ENCODE measurements around the gene CPNE5.
A peak's percentile ranks its signal among the peaks of the same experiment; 100 is the strongest.
"Not testable (repeated sequence)": the region's sequence is repeated elsewhere in the genome, so short reads cannot be mapped to it uniquely, and the experiment has no call there.

CPNE5 gene

DNA sequence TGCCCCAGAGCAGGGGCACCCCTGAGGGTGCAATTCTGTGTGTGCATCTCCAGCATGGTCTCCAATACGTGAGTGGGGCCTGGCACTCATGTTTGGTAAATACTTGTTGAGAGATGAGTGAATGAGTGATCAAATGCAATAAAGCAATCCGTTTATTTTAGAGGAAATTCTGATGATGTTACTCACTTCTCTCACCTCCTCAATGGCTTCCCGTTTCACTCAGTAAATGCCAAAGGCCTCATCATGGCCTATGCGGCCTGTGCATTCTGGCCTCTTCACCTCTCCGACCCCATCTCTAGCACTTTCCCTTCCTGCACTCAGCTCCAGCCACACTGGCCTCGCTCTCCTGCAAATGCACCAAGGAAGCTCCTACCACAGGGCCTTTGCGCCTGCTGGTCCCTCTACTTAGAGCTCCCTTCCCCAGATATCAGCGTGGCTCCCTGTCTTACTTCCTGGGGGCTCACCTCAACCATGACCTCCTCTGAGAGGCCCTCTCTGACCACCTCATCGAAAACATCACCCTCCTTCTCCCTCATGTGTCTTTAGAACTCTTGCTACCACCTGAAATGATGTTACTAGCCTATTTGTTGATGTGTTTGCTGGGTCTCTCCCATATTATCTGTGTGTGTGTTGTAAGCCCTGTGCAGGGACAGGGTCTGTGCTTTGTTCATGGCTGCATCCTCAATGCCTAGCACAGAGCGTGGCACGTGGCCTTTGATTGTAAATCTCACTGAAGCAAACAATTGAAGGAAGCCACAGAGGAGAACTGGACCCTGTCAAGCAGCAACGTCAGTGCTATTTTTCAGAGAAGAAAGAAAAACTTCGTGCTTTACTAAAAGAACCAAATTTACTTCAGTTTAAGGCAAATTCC is 99.1 kb downstream of the CPNE5 start:
- no peak for DNase-seq

DNA sequence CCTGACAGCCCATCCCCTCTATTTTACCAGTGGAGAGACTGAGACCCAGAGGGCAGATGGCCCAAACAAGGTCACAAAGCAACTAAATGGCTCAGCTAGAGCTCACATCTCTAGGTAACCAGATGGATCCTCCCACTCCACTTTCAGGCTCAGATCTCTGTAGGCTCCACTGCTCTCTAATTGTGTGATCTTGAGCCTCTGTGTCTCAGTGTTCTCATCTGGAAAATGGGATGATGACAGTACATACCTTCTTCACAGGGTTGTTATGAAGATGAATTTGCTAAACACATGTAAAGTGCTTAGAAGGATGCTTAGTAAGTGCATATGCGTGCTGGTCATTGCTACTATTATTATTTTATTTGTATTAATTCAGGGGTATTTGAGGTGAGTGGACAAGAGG is 101.1 kb downstream of the CPNE5 start:
- no peak for DNase-seq

DNA sequence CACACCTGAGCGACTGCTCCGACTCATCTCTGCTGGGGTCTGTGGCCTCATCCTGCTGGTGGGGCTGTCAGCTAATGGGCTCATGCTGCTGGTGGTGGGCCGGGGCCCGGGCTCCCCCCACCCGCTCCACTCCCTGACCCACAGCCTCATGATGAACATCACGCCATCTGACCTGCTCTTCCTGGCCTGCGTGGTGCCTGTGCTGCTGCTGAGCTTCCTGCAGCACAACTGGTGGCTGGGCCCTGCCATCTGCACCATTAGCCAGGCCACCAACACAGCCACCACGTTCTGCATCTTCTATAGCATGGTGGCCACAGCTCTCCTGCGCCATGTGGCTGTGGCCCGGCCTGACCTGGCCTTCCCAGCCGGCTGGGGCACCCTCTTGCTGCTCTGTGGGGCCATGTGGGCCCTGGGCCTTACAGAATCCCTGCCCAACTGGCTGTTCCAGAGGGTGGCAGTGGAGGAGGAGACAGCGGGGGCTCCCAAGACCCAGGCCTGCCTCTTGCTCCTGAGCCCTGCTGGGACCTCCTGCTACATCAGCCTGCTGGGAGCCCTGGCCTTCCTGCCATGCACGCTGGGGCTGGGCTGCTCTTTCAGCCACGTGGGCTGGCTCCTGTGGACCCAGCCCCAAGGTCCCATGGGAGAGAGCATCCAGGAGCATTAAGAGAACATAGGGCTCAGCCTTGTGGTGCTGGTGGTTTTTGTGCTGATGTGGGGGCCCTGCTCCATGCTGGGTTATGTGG is 102.0 kb downstream of the CPNE5 start:
- no peak for DNase-seq

DNA sequence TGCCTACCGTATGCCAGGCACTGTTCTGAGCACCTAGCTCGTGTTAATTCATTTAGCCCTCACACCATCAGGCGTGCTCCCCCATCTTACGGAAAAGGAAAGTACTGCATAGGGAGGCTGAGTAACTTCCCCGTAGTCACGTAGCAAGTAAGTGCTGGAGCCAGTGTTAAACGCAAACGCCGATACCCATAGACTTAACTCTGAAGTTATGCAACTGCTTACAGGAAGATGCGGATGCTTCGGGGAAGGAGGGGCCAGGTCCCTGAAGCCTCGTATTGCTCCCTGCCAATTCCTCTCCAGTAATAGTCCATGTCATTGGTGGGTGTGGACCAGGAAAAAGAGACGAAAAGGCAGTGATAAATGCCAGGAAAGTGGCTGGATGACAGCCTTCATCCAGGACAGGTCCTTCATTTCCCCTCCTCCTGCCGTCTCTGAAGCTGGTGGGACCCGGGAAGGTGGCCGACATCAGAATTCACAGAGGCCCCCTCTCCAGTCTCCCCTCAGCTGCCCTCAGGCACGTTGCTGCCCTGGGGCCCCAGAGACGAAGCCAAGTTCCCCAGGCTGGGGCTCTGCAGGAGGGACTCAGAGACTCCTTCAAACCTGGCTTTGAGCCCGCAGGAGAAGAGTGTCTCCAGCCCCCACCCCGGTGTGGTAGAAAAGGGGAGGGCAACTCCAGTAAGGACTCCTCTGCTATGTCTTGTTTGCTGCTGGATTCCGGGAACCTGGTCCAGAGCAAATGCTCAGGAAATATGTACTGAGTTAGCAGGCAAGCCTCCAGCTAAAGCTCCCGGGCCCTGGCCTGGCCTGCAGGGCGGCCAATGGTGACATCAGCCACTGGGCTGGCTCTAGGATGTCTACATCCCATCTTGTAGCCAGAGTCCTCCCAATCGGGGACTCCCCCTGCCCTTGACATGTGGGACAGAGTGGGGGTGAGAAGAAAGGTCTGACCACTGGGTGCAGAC is 103.9 kb downstream of the CPNE5 start:
- no peak for DNase-seq

- DNase-seq, result no peak
These were observed 104.7 kb downstream of the CPNE5 start for GRCh38 chr6:36734486-36735060.

DNA sequence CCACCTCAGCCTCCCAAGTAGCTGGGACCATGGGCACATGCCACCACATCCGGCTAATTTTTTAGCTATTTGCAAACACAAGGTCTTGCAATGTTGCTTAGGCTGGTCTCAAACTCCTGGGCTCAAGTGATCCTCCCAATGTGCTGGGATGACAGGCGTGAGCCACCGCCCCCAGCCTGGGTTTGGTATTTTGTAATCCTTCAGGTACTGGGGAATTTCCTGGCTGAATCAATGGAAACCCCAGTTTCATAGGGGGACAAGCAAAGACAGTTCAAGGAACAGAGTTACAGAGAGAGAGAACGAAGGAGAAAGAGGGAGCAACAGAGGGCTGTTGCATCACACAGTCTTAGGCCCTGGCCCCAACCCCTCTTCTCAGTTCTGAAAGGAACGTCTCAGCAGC is 105.9 kb downstream of the CPNE5 start:
- no peak for DNase-seq

DNA sequence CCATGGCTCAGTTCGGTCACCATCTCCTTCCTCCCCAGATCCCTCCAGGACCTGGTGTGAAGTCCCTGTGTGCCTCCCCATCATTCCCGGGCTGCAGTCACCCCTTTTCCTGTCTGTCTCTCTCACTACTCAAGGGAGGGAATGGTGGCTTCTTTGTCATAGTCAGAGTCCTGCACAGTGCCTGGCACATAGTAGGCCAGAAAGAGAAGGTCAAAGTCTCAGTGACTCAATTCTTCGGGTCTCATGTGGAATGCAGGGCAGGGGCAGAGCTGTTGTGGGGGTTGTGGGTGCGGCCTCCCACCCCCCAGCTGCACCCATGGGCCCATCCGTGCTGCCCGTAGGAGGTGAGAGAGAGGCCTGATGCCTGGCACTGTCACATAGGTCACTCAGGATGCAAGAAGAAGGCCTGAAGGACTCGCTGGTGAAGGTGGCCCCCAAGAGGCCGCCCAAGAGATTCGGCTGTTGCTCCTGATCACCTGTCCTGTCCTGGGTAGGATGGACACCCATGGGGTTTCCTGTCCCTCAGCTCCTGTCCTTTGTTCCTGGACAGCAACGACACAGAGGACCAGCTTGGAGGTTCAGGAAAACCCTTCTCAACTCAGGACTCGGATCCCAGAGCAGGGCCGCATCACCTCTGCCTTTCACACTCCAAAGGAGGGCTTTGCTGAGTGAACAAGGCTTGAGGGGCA is 107.5 kb downstream of the CPNE5 start:
- no peak for DNase-seq

DNA sequence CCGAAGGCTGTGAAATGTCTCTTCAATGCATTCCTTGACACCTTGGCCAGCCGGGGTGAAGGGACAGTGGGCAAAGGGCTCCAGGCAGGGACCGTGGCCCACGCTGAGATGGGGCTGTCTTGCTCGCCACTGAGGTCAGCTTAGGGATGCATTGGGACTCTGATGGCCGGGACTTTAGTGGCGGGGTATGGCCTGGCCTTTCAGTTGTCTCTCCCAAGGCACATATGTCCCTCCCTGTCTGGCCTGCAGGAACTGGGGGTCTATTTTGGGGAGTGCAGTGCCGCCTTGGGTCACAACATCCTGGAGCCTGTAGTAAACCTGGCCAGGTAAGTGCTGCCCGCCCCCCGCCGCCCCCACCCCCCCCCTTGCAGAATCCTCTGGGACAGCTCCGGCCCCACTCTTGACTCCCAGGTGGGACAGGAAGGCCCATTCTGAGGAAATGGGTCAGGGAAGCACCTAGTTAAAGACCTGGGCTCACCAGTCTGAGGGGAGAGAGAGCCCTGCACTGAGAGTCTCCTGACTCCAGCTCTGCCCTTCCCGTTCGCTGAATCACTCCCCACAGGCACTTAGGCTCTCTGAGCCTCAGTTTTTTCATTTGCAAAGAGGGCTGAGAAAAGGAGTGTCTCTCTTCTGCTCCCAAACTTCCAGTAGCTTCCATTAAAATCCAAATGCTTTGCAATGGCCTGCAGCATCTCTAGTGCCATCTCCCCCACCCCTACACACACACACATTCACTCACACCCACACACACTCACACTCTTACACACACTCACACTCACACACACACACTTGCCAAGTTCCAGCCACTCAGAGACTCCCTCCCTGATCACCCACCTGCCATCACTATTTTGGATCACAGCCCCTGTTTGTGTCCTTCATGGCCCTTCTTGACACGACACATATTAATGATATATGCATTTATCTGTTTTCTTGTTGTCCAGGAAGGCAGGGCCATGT is 108.5 kb downstream of the CPNE5 start:
- DNase-seq, result no peak

GRCh38 chr6:36729161-36729524 is 110.1 kb downstream of the CPNE5 start:
- no peak for DNase-seq

- DNase-seq, result no peak
These were observed 110.7 kb downstream of the CPNE5 start for GRCh38 chr6:36728289-36729160.

GRCh38 chr6:36727505-36728021 is 111.7 kb downstream of the CPNE5 start:
- DNase-seq, result no peak

DNA sequence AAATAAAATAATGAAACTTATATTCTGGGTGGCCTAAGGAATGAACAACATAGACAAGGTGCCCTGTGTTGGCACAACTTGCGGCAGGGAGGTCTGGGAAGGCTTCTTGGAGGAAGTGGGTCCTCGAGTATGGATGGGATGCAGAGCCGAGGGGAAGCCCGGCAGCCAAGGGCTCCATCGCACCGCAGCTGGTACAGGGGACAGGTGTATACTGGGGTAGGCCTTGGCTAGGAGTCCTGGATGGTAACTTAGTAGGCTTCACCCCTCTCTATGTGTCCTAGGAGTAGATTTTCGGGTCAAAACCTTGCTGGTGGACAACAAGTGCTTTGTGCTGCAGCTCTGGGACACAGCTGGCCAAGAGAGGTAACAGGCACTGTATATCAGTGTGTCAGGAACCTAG is 113.7 kb downstream of the CPNE5 start:
- no peak for DNase-seq

DNA sequence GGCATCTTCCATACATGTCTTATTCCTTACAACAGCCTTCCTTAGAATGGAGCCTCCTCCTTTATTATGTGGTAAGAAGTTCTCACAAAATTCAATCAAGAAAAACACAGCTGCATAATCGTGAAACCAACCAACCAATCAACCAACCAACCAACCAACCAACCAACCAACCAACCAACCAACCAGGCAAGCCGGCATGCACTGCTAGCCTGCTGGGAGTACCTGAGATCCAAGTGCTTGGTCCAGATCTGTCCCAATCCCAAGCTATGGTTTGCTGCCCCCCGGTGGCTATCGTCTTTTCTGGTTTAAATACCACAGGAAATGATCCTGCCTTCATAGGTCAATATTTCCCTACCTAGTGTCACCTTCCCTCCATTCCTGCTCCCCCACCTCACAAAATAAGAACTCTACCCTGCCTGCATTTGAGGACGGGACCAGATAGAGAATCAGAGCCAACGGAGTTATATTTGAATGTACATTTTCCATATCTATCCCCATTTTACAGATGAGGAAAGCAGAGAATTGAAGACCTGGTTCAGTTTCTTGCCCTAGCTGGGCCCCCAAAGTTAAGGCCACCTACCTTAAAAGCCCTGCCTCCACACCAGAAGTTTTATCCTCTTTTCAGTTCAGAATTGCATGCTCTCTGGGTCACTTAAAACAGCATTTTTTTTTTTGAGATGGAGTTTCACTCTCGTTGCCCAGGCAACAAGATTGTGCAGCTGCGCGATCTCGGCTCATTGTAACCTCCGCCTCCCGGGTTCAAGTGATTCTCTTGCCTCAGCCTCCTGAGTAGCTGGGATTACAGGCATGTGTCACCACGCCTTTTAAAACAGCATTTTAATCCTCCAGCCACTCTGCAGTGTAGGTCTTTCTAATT is 114.5 kb downstream of the CPNE5 start:
- peak; percentile 54 for DNase-seq

DNA sequence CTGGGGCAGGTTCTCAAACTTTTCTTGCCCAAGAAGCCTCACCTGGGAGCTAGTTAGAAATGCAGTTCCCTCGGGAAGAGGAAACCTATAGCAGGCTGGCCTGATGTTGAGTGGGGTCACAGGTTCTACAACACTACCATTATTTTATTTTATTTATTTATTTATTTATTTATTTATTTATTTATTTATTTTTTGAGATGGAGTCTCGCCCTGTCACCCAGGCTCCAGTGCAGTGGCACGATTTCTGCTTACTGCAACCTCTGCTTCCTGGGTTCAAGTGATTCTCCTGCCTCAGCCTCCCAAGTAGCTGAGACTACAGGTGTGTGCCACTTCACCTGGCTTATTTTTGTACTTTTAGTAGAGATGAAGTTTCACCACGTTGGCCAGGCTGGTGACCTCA is 115.3 kb downstream of the CPNE5 start:
- DNase-seq, result not testable (repeated sequence)

GRCh38 chr6:36722879-36723278 is 116.4 kb downstream of the CPNE5 start:
- no peak for DNase-seq

GRCh38 chr6:36722365-36722764 is 116.9 kb downstream of the CPNE5 start:
- no peak for DNase-seq

DNA sequence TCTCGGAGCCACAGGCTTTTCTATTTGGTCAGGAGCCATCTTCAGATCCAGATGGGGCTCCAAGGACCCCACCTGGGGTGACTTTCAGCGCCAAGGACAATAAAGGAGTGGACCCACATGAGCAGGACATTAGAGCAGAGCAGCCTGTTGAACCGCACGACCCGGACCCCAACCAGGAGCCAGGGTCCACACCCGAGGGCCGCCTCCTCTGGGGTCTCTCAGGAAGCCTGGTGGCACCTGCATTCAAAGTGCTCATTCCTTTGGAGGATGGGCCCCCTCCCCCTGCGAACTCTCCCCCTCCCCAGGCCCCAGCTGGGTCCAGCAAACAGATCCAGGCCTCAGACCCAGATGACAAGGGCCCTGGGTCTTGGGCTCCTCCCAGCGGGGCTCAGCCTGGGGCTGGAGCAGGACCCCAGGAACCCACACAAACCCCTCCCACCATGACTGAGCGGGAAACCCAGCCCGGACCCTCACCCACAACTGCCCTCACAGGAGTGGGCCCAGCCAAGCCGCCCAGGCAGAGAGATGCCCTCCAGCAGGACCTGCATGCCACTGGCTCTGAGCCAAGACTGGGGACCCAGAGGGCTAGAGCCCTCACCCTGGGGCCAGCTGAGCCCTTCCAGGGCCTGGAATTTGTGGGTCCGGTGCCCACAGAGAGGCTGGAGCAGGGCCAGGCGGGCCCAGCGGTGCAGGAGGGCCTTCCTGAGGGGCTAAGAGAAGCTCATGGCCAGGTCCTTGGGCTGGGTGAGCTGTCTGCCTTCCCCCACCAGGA is 117.7 kb downstream of the CPNE5 start:
- no peak for DNase-seq
